ENCODE results near the gene NISCH.

Gene NISCH

GRCh38 chr3:52527732-52528585 lies 72.6 kb downstream of the NISCH start:
- DNase-seq, result no peak

- DNase-seq, result no peak
Measured at GRCh38 chr3:52528586-52529375, 73.4 kb downstream of the NISCH start.

- no peak for DNase-seq
Measured at GRCh38 chr3:52529376-52530333, 74.3 kb downstream of the NISCH start.

- DNase-seq, result no peak
Measured at GRCh38 chr3:52530918-52531826, 75.8 kb downstream of the NISCH start.

- no peak for DNase-seq
Measured at GRCh38 chr3:52531860-52532516, 76.6 kb downstream of the NISCH start.

GRCh38 chr3:52532517-52532837 lies 77.1 kb downstream of the NISCH start:
- peak; percentile 12 to 13 for DNase-seq

- no peak for DNase-seq
Measured at GRCh38 chr3:52532838-52533622, 77.6 kb downstream of the NISCH start.

GRCh38 chr3:52533623-52534280 lies 78.3 kb downstream of the NISCH start, which contains the start of gene NT5DC2:
Gene NT5DC2, minus strand, starts transcription at chr3:52533857. Its CDS starts 120 bp downstream, at chr3:52533737.
- peak; percentile 26 to 34 for DNase-seq

- DNase-seq, result no peak
Measured at GRCh38 chr3:52534281-52535183, 79.1 kb downstream of the NISCH start.

- no peak for DNase-seq
Measured at GRCh38 chr3:52535411-52536111, 80.2 kb downstream of the NISCH start.

- no peak for DNase-seq
Measured at GRCh38 chr3:52536112-52536368, 80.6 kb downstream of the NISCH start.

- peak; percentile 95 to 97 for DNase-seq
Measured at GRCh38 chr3:52536369-52537164, 81.2 kb downstream of the NISCH start, which contains the start of gene UQCC5. Gene UQCC5, plus strand, starts transcription at chr3:52536605. Its CDS starts 151 bp downstream, at chr3:52536756.

- DNase-seq, result no peak
Measured at GRCh38 chr3:52537165-52537620, 81.8 kb downstream of the NISCH start.

- DNase-seq, result no peak
Measured at GRCh38 chr3:52537726-52538421, 82.5 kb downstream of the NISCH start.

GRCh38 chr3:52539010-52539653 lies 83.7 kb downstream of the NISCH start:
- peak in 1 of 2 experiments; percentile 15 for DNase-seq

- no peak for DNase-seq
Measured at GRCh38 chr3:52541050-52541449, 85.6 kb downstream of the NISCH start.
